Hematopoietic multipotent progenitor cell treated with erythropoietin and hydrocortisone succinate and interleukin-3 and kit ligand, for 6 days (in vitro differentiated cells): Measurements from ENCODE around the gene OR2H1.

Source experiments
- DNase-seq: peaks from one replicate; pipeline ENCODE4 v3.0.0-alpha.2; 2015

The OR2H1 gene

GRCh38 chr6:29486577-29486976 is 29.6 kb downstream of the OR2H1 start:
- DNase-seq, result peak; percentile 48

- DNase-seq, result no peak
Measured at GRCh38 chr6:29487131-29487530, 30.2 kb downstream of the OR2H1 start.

GRCh38 chr6:29487660-29488059 is 30.7 kb downstream of the OR2H1 start, which contains the start of gene MAS1L:
TSS of gene MAS1L (minus strand) at chr6:29487956. CDS start at chr6:29487902, 54 bp downstream.
- DNase-seq, result no peak

GRCh38 chr6:29488874-29489273 is 31.9 kb downstream of the OR2H1 start:
- no peak for DNase-seq

- no peak for DNase-seq
Measured at GRCh38 chr6:29489286-29489685, 32.3 kb downstream of the OR2H1 start.

GRCh38 chr6:29490055-29490454 is 33.1 kb downstream of the OR2H1 start:
- peak; percentile 61 for DNase-seq

- peak; percentile 87 for DNase-seq
Measured at GRCh38 chr6:29490552-29490951, 33.6 kb downstream of the OR2H1 start.

GRCh38 chr6:29491574-29491973 is 34.6 kb downstream of the OR2H1 start:
- DNase-seq, result no peak

- no peak for DNase-seq
Measured at GRCh38 chr6:29493261-29493660, 36.3 kb downstream of the OR2H1 start.

- DNase-seq, result no peak
Measured at GRCh38 chr6:29494131-29494530, 37.2 kb downstream of the OR2H1 start.

GRCh38 chr6:29495571-29495970 is 38.6 kb downstream of the OR2H1 start:
- no peak for DNase-seq

GRCh38 chr6:29496961-29497360 is 40.0 kb downstream of the OR2H1 start:
- no peak for DNase-seq

- DNase-seq, result no peak
Measured at GRCh38 chr6:29499704-29500103, 42.7 kb downstream of the OR2H1 start.

- DNase-seq, result no peak
Measured at GRCh38 chr6:29500594-29500993, 43.6 kb downstream of the OR2H1 start.

GRCh38 chr6:29501106-29501505 is 44.2 kb downstream of the OR2H1 start:
- no peak for DNase-seq

GRCh38 chr6:29502181-29502580 is 45.2 kb downstream of the OR2H1 start:
- DNase-seq, result no peak

- DNase-seq, result no peak
Measured at GRCh38 chr6:29502597-29502996, 45.6 kb downstream of the OR2H1 start.

GRCh38 chr6:29504961-29505360 is 48.0 kb downstream of the OR2H1 start:
- no peak for DNase-seq

GRCh38 chr6:29505808-29506207 is 48.9 kb downstream of the OR2H1 start:
- DNase-seq, result no peak

GRCh38 chr6:29506446-29507067 is 49.6 kb downstream of the OR2H1 start:
- no peak for DNase-seq

GRCh38 chr6:29507319-29507718 is 50.4 kb downstream of the OR2H1 start:
- no peak for DNase-seq

- DNase-seq, result no peak
Measured at GRCh38 chr6:29509239-29509638, 52.3 kb downstream of the OR2H1 start.

GRCh38 chr6:29509711-29510110 is 52.8 kb downstream of the OR2H1 start:
- no peak for DNase-seq

- DNase-seq, result peak; percentile 45
Measured at GRCh38 chr6:29510202-29510601, 53.2 kb downstream of the OR2H1 start.

GRCh38 chr6:29510746-29511300 is 53.9 kb downstream of the OR2H1 start:
- no peak for DNase-seq
